ENCODE measurements around the gene SLC1A2. TPM values are rescaled to one million over a fixed set of nuclear protein-coding genes. Genes with fewer than 3 reads are reported as not detected.
A peak's percentile ranks its signal among the peaks of the same experiment; 100 is the strongest.

SLC1A2 gene
- total RNA-seq, 5 donors from 2014 or later (not counting 1 experiment from before 2014, with no cell fraction given): 0.07 to 0.19 (median 0.12) TPM

- peak overlapping the region in 1 of 3 donors; percentile 56 for H3K4me3 Mint-ChIP-seq
- no peaks in the 10 kb centered on the region for H3K36me3 Mint-ChIP-seq
- Histone ChIP-seq H3K27me3 (replicated peaks in 1 of 2; ENCODE audit: control insufficient read depth in 2 of 2, extremely low read depth in 1 of 2, insufficient read depth in 2 of 2, low read length in 1 of 2) (no peaks in the 10 kb centered on the region), H3K9me3 (no peaks in the 10 kb centered on the region), H3K27ac (ENCODE audit: low read length) (no peak overlapping the region), H3K4me3 (ENCODE audit: control insufficient read depth in 1 of 2, extremely low read depth in 1 of 2, low read length in 1 of 2) (no peak overlapping the region), H3K36me3 (ENCODE audit: control insufficient read depth in 2 of 2, extremely low read depth in 1 of 2, insufficient read depth in 1 of 2, low read length in 1 of 2) (no peaks in the 10 kb centered on the region), H3K4me1 (ENCODE audit: control insufficient read depth in 1 of 2, extremely low read depth in 1 of 2, insufficient read depth in 2 of 2, low read length in 2 of 2) (peaks cover 21 to 27% of the 10 kb centered on the region in 2 experiments)
- no peaks in the 10 kb centered on the region for H3K27me3 Mint-ChIP-seq
- CTCF ChIA-PET: interaction anchor here in 1 of 2 donors (1.0 kb wide), 1 partner anchor 42 kb away, joined by 3 read pairs; no protein-coding TSS in a partner anchor
- DNase-seq (no peak), ATAC-seq (replicated peaks in 1 of 4) (no peak)
- no peaks in the 10 kb centered on the region for H3K9me3 Mint-ChIP-seq
- H3K4me1 Mint-ChIP-seq: peaks cover 27 to 52% (median 47%) of the 10 kb centered on the region in 3 donors
- no CpG with 5 or more reads among the region's 4 CpGs for WGBS (ENCODE audit: insufficient coverage)
- POLR2A ChIA-PET: interaction anchor here in 1 of 2 donors (0.6 to 0.9 kb wide), 2 partner anchors 16 to 83 kb away, joined by 3 to 6 read pairs; no protein-coding TSS in a partner anchor
- peak overlapping the region; percentile 96 for H3K27ac Mint-ChIP-seq
Observed at GRCh38 chr11:35349897-35350296, 69.5 kb downstream of the SLC1A2 start.

GRCh38 chr11:35348898-35349687 lies 70.3 kb downstream of the SLC1A2 start:
- Mint-ChIP-seq H3K4me1 (peaks cover 30 to 57% (median 54%) of the 10 kb centered on the region in 3 donors), H3K4me3 (peak overlapping the region; percentile 46 to 66 (median 56)), H3K27me3 (no peaks in the 10 kb centered on the region), H3K36me3 (no peaks in the 10 kb centered on the region), H3K27ac (peak overlapping the region; percentile 96), H3K9me3 (no peaks in the 10 kb centered on the region)
- Histone ChIP-seq H3K9me3 (no peaks in the 10 kb centered on the region), H3K27me3 (replicated peaks in 1 of 2; ENCODE audit: control insufficient read depth in 2 of 2, extremely low read depth in 1 of 2, insufficient read depth in 2 of 2, low read length in 1 of 2) (no peaks in the 10 kb centered on the region), H3K36me3 (ENCODE audit: control insufficient read depth in 2 of 2, extremely low read depth in 1 of 2, insufficient read depth in 1 of 2, low read length in 1 of 2) (no peaks in the 10 kb centered on the region), H3K27ac (ENCODE audit: low read length) (peak overlapping the region; percentile 16), H3K4me3 (ENCODE audit: control insufficient read depth in 1 of 2, extremely low read depth in 1 of 2, low read length in 1 of 2) (no peak overlapping the region), H3K4me1 (ENCODE audit: control insufficient read depth in 1 of 2, extremely low read depth in 1 of 2, insufficient read depth in 2 of 2, low read length in 2 of 2) (peaks cover 29 to 30% of the 10 kb centered on the region in 2 experiments)
- ChIA-PET POLR2A (interaction anchor here (0.6 to 0.9 kb wide), 3 partner anchors 16 to 133 kb away, joined by 3 to 24 read pairs (median 6); no protein-coding TSS in a partner anchor), CTCF (interaction anchor here in 1 of 2 donors (1.0 kb wide), 1 partner anchor 43 kb away, joined by 3 read pairs; no protein-coding TSS in a partner anchor)
- peak; percentile 62 to 77 (median 68) for ATAC-seq (replicated peaks in 1 of 4)
- 65% methylated on average over 4 of the region's 10 CpGs for WGBS (ENCODE audit: insufficient coverage)
- no peak for DNase-seq

GRCh38 chr11:35347921-35348331 lies 71.4 kb downstream of the SLC1A2 start:
- ATAC-seq (replicated peaks in 1 of 4) (no peak), DNase-seq (no peak)
- Histone ChIP-seq H3K27me3 (replicated peaks in 1 of 2; ENCODE audit: control insufficient read depth in 2 of 2, extremely low read depth in 1 of 2, insufficient read depth in 2 of 2, low read length in 1 of 2) (no peaks in the 10 kb centered on the region), H3K4me3 (ENCODE audit: control insufficient read depth in 1 of 2, extremely low read depth in 1 of 2, low read length in 1 of 2) (no peak overlapping the region), H3K27ac (ENCODE audit: low read length) (no peak overlapping the region), H3K4me1 (ENCODE audit: control insufficient read depth in 1 of 2, extremely low read depth in 1 of 2, insufficient read depth in 2 of 2, low read length in 2 of 2) (peaks cover 37% of the 10 kb centered on the region in 2 experiments), H3K9me3 (no peaks in the 10 kb centered on the region), H3K36me3 (ENCODE audit: control insufficient read depth in 2 of 2, extremely low read depth in 1 of 2, insufficient read depth in 1 of 2, low read length in 1 of 2) (no peaks in the 10 kb centered on the region)
- peaks cover 42 to 67% (median 66%) of the 10 kb centered on the region in 3 donors for H3K4me1 Mint-ChIP-seq
- peak overlapping the region in 1 of 3 donors; percentile 56 for H3K4me3 Mint-ChIP-seq
- CTCF ChIA-PET: no interaction called here
- POLR2A ChIA-PET: interaction anchor here in 1 of 2 donors (0.6 to 0.7 kb wide), 3 partner anchors 115 to 313 kb away, joined by 3 to 24 read pairs (median 3); no protein-coding TSS in a partner anchor
- 100% methylated on average over 1 of the region's 1 CpG for WGBS (ENCODE audit: insufficient coverage)
- H3K27me3 Mint-ChIP-seq: no peaks in the 10 kb centered on the region
- H3K9me3 Mint-ChIP-seq: no peaks in the 10 kb centered on the region
- H3K27ac Mint-ChIP-seq: peak overlapping the region in 1 of 2 donors; percentile 96
- no peaks in the 10 kb centered on the region for H3K36me3 Mint-ChIP-seq

GRCh38 chr11:35347173-35347878 lies 72.0 kb downstream of the SLC1A2 start:
- H3K4me1 ChIP-seq (ENCODE audit: control insufficient read depth in 1 of 2, extremely low read depth in 1 of 2, insufficient read depth in 2 of 2, low read length in 2 of 2): peaks cover 41% of the 10 kb centered on the region in 2 experiments
- peaks cover 47 to 72% (median 72%) of the 10 kb centered on the region in 3 donors for H3K4me1 Mint-ChIP-seq
- peak overlapping the region; percentile 59 to 65 for H3K27ac Mint-ChIP-seq

GRCh38 chr11:35346472-35347156 lies 72.7 kb downstream of the SLC1A2 start:
- Histone ChIP-seq H3K9me3 (no peaks in the 10 kb centered on the region), H3K4me3 (ENCODE audit: control insufficient read depth in 1 of 2, extremely low read depth in 1 of 2, low read length in 1 of 2) (no peak overlapping the region), H3K27me3 (replicated peaks in 1 of 2; ENCODE audit: control insufficient read depth in 2 of 2, extremely low read depth in 1 of 2, insufficient read depth in 2 of 2, low read length in 1 of 2) (no peaks in the 10 kb centered on the region), H3K27ac (ENCODE audit: low read length) (no peak overlapping the region), H3K4me1 (ENCODE audit: control insufficient read depth in 1 of 2, extremely low read depth in 1 of 2, insufficient read depth in 2 of 2, low read length in 2 of 2) (peaks cover 41 to 46% of the 10 kb centered on the region in 2 experiments), H3K36me3 (ENCODE audit: control insufficient read depth in 2 of 2, extremely low read depth in 1 of 2, insufficient read depth in 1 of 2, low read length in 1 of 2) (no peaks in the 10 kb centered on the region)
- peak overlapping the region; percentile 59 to 65 for H3K27ac Mint-ChIP-seq
- no peaks in the 10 kb centered on the region for H3K9me3 Mint-ChIP-seq
- ATAC-seq (replicated peaks in 1 of 4): no peak
- 69% methylated on average over 2 of the region's 6 CpGs for WGBS (ENCODE audit: insufficient coverage)
- H3K36me3 Mint-ChIP-seq: no peaks in the 10 kb centered on the region
- no peaks in the 10 kb centered on the region for H3K27me3 Mint-ChIP-seq
- peak overlapping the region in 1 of 3 donors; percentile 2 for H3K4me3 Mint-ChIP-seq
- no peak for DNase-seq
- peaks cover 53 to 79% (median 79%) of the 10 kb centered on the region in 3 donors for H3K4me1 Mint-ChIP-seq
- CTCF ChIA-PET: no interaction called here
- POLR2A ChIA-PET: interaction anchor here in 1 of 2 donors (0.8 kb wide), 1 partner anchor 19 kb away, joined by 3 read pairs; no protein-coding TSS in a partner anchor

More at GRCh38 chr11:35347173-35347878, 72.0 kb downstream of the SLC1A2 start:
- Histone ChIP-seq H3K27me3 (replicated peaks in 1 of 2; ENCODE audit: control insufficient read depth in 2 of 2, extremely low read depth in 1 of 2, insufficient read depth in 2 of 2, low read length in 1 of 2) (no peaks in the 10 kb centered on the region), H3K4me3 (ENCODE audit: control insufficient read depth in 1 of 2, extremely low read depth in 1 of 2, low read length in 1 of 2) (no peak overlapping the region), H3K36me3 (ENCODE audit: control insufficient read depth in 2 of 2, extremely low read depth in 1 of 2, insufficient read depth in 1 of 2, low read length in 1 of 2) (no peaks in the 10 kb centered on the region), H3K9me3 (no peaks in the 10 kb centered on the region), H3K27ac (ENCODE audit: low read length) (no peak overlapping the region)
- Mint-ChIP-seq H3K4me3 (peak overlapping the region in 1 of 3 donors; percentile 2), H3K36me3 (no peaks in the 10 kb centered on the region), H3K27me3 (no peaks in the 10 kb centered on the region), H3K9me3 (no peaks in the 10 kb centered on the region)
- no peak for ATAC-seq (replicated peaks in 1 of 4)
- POLR2A ChIA-PET: interaction anchor here (0.6 to 0.8 kb wide), 3 partner anchors 19 to 314 kb away, joined by 3 read pairs; no protein-coding TSS in a partner anchor
- CTCF ChIA-PET: no interaction called here
- DNase-seq: no peak
- WGBS (ENCODE audit: insufficient coverage): 72% methylated on average over 5 of the region's 6 CpGs

Measured in T-cell (primary cell).